ENCODE measurements around the gene ING4.

DNA sequence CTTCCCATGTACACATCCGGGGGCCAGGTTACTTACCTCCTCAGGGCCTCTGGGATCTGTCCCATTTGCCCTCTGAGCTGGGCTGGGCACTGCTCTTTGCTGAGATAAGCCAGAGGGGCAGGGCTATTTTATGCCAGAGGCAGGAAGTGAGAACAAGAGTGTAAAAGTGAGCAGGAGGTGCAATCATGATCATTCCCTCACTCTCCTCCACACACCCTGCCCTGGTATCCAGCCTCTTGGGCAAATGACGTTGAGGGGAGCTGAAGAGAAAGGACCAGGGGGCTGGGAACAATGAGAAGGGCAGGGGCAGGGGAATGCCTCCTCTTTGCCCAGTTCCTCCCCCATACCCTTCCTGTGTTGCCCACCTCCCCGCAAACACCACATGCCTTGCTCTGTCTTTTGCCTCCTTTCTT lies 31.4 kb downstream of the ING4 start:
- TF ChIP-seq CTCF (conservative IDR thresholded peaks at IDR 0.05) (no peak), ZFX (IDR thresholded peaks at IDR 0.05) (no peak)

Measured in C4-2B (cell line).